Effector memory CD4-positive, alpha-beta T cell (primary cell): ENCODE data around the gene CXCL3.
"Not testable (repeated sequence)": the region's sequence is repeated elsewhere in the genome, so short reads cannot be mapped to it uniquely, and the experiment has no call there.

Experiments
- DNase-seq, 3 donors: peaks; one replicate each; pipeline ENCODE4 v3.0.0-alpha.2; 2020
- H3K27ac ChIP-seq: 2 replicates; pipeline ENCODE4 v1.7.0; 2013; ENCODE audit warnings: mild to moderate bottlenecking, low read length, moderate library complexity; ENCODE audit not compliant: insufficient read depth, poor library complexity, severe bottlenecking
- H3K27me3 ChIP-seq: replicated peaks from 2 replicates; pipeline ENCODE4 v1.7.0; 2013; ENCODE audit warnings: mild to moderate bottlenecking, low read length; ENCODE audit not compliant: insufficient read depth, control insufficient read depth, poor library complexity, severe bottlenecking
- H3K36me3 ChIP-seq: 2 replicates; pipeline ENCODE4 v1.7.0; 2013; ENCODE audit warnings: mild to moderate bottlenecking, low read length, moderate library complexity; ENCODE audit not compliant: control insufficient read depth, insufficient read depth
- H3K4me1 ChIP-seq: 2 replicates; pipeline ENCODE4 v1.7.0; 2013; ENCODE audit warnings: low read length, mild to moderate bottlenecking; ENCODE audit not compliant: control insufficient read depth, insufficient read depth, poor library complexity, severe bottlenecking
- H3K4me3 ChIP-seq: 2 replicates; pipeline ENCODE4 v1.7.0; 2013; ENCODE audit warnings: low read length, low read depth, mild to moderate bottlenecking; ENCODE audit not compliant: insufficient read depth, poor library complexity, severe bottlenecking
- H3K9me3 ChIP-seq: 2 replicates; pipeline ENCODE4 v1.7.0; 2013; ENCODE audit warnings: mild to moderate bottlenecking, low read length, moderate library complexity; ENCODE audit not compliant: control insufficient read depth
- total RNA-seq, 3 donors: gene quantifications; one replicate each; lab custom pipeline; 2026; lab: John Stamatoyannopoulos, UW

CXCL3 gene
- total RNA-seq: 0 to 0.09 (median 0) reads per million in 3 donors

GRCh38 chr4:74038425-74039314 lies at the start of gene CXCL3:
CXCL3 (minus strand) TSS chr4:74038689; CDS start chr4:74038611, 78 bp downstream.
- H3K4me1 ChIP-seq: peaks cover 2% of the 10 kb centered on the region
- peak within 1 kb of the TSS; percentile 47 for H3K4me3 ChIP-seq
- no peak within 1 kb of the TSS for H3K27ac ChIP-seq
- no peaks in the 10 kb centered on the region for H3K9me3 ChIP-seq
- no peaks in the 10 kb centered on the region for H3K36me3 ChIP-seq
- no peak for DNase-seq
- H3K27me3 ChIP-seq: peaks cover 3% of the 10 kb centered on the region

GRCh38 chr4:74087481-74087880 lies 49.0 kb upstream of the CXCL3 start:
- Histone ChIP-seq H3K27ac (no peak overlapping the region), H3K36me3 (no peaks in the 10 kb centered on the region), H3K4me3 (no peak overlapping the region), H3K4me1 (no peaks in the 10 kb centered on the region), H3K9me3 (no peaks in the 10 kb centered on the region), H3K27me3 (no peaks in the 10 kb centered on the region)
- no peak for DNase-seq

GRCh38 chr4:74085669-74086068 lies 47.2 kb upstream of the CXCL3 start:
- Histone ChIP-seq H3K27me3 (no peaks in the 10 kb centered on the region), H3K4me3 (no peak overlapping the region), H3K9me3 (no peaks in the 10 kb centered on the region), H3K27ac (no peak overlapping the region), H3K4me1 (no peaks in the 10 kb centered on the region), H3K36me3 (no peaks in the 10 kb centered on the region)
- DNase-seq: no peak

GRCh38 chr4:74084984-74085383 lies 46.5 kb upstream of the CXCL3 start:
- Histone ChIP-seq H3K4me3 (no peak overlapping the region), H3K9me3 (no peaks in the 10 kb centered on the region), H3K27me3 (no peaks in the 10 kb centered on the region)

GRCh38 chr4:74083546-74083945 lies 45.1 kb upstream of the CXCL3 start:
- Histone ChIP-seq H3K36me3 (no peaks in the 10 kb centered on the region), H3K4me1 (no peaks in the 10 kb centered on the region), H3K27ac (no peak overlapping the region), H3K9me3 (no peaks in the 10 kb centered on the region), H3K27me3 (no peaks in the 10 kb centered on the region), H3K4me3 (no peak overlapping the region)
- no peak for DNase-seq

More at GRCh38 chr4:74084984-74085383, 46.5 kb upstream of the CXCL3 start:
- Histone ChIP-seq H3K4me1 (no peaks in the 10 kb centered on the region), H3K27ac (no peak overlapping the region), H3K36me3 (no peaks in the 10 kb centered on the region)
- no peak for DNase-seq

- Histone ChIP-seq H3K4me3 (no peak overlapping the region), H3K36me3 (no peaks in the 10 kb centered on the region), H3K9me3 (no peaks in the 10 kb centered on the region), H3K27ac (no peak overlapping the region), H3K27me3 (no peaks in the 10 kb centered on the region), H3K4me1 (no peaks in the 10 kb centered on the region)
- no peak for DNase-seq
Measured at GRCh38 chr4:74081035-74081434, 42.5 kb upstream of the CXCL3 start.

- not testable (repeated sequence) for H3K4me1 ChIP-seq, H3K9me3 ChIP-seq, H3K27me3 ChIP-seq, DNase-seq, H3K4me3 ChIP-seq, H3K36me3 ChIP-seq, H3K27ac ChIP-seq
Measured at GRCh38 chr4:74080351-74080750, 41.9 kb upstream of the CXCL3 start.

- H3K4me1 ChIP-seq, DNase-seq: not testable (repeated sequence)
Measured at GRCh38 chr4:74079024-74079423, 40.5 kb upstream of the CXCL3 start.

GRCh38 chr4:74073358-74073757 lies 34.9 kb upstream of the CXCL3 start:
- Histone ChIP-seq H3K27ac (no peak overlapping the region), H3K27me3 (no peaks in the 10 kb centered on the region), H3K36me3 (no peaks in the 10 kb centered on the region), H3K4me1 (no peaks in the 10 kb centered on the region), H3K4me3 (no peak overlapping the region), H3K9me3 (no peaks in the 10 kb centered on the region)
- no peak for DNase-seq

More at GRCh38 chr4:74079024-74079423, 40.5 kb upstream of the CXCL3 start:
- not testable (repeated sequence) for H3K27ac ChIP-seq, H3K36me3 ChIP-seq, H3K9me3 ChIP-seq, H3K4me3 ChIP-seq, H3K27me3 ChIP-seq

GRCh38 chr4:74072739-74073138 lies 34.2 kb upstream of the CXCL3 start:
- Histone ChIP-seq H3K4me1 (no peaks in the 10 kb centered on the region), H3K9me3 (no peaks in the 10 kb centered on the region), H3K27ac (no peak overlapping the region), H3K27me3 (no peaks in the 10 kb centered on the region), H3K4me3 (no peak overlapping the region), H3K36me3 (no peaks in the 10 kb centered on the region)
- no peak for DNase-seq
